ENCODE data around the gene LARGE2. TPM values are rescaled to one million over a fixed set of nuclear protein-coding genes. Genes with fewer than 3 reads are reported as not detected.

The LARGE2 gene
- total RNA-seq, 1 experiment from 2014 or later = 108 TPM

DNA sequence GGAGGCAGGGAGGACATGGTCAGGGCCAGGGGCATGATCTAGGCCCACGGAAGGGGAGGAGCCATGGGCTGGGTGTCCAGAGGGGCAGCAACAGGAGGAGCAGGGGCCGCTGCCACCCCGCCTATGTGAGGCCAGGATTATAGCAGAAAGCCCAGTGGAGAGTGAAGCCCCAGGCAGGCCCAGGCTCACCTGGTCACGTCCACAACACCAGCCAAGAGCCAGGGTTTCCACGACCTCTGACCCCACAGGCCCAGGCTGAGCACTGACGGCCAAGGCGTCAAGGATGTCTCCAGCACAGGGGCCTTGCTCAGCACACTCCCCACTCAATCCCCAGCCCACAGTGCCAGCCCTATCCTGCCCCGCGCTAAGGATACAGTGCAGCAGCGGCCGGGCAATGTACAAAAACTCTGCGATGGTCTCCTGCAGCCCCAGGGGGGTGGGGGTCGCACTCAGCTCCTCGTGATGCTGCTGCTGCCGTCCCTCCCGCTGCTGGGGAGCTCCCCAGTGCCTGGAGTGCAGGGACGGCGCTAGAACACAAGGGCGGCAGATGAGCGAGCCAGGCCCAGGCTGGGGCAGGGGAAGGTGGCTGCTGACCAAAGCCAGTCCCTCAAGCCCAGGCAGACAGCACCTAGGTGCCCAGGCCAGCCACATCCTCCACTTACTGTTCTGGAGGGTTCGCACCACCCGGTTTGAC lies 8.4 kb upstream of the LARGE2 start:
- H3K4me2 ChIP-seq (ENCODE audit: insufficient read depth, insufficient read length, low read length) = no peak overlapping the region
- no CpG with 5 or more reads among the region's 22 CpGs for WGBS (ENCODE audit: extremely low coverage, insufficient read length, low lambda C conversion rate)
- no peak overlapping the region for H3K14ac ChIP-seq (ENCODE audit: insufficient read depth, low read length)
- H3K23ac ChIP-seq (ENCODE audit: insufficient read length, low read depth, low read length) = no peak overlapping the region
- no peaks in the 10 kb centered on the region for H3K79me2 ChIP-seq (ENCODE audit: insufficient read depth, low read length)
- DNase-seq = no peak
- H3K4me3 Mint-ChIP-seq = no peak overlapping the region
- H4K5ac ChIP-seq (ENCODE audit: insufficient read length, low read depth, low read length) = no peak overlapping the region
- peaks cover 3% of the 10 kb centered on the region for H3K23me2 ChIP-seq (ENCODE audit: insufficient read length, low read depth, low read length, poor library complexity, severe bottlenecking)
- no peaks in the 10 kb centered on the region for H3K9me3 ChIP-seq (ENCODE audit: control insufficient read depth, low read depth, low read length)
- no peak overlapping the region for H2BK5ac ChIP-seq (ENCODE audit: insufficient read length, low read length)
- no peak overlapping the region for H4K91ac ChIP-seq (ENCODE audit: insufficient read length, low read depth, low read length)
- no peak overlapping the region for H2BK12ac ChIP-seq (ENCODE audit: insufficient read length, low read depth, low read length)
- no peak overlapping the region for H2BK20ac ChIP-seq (ENCODE audit: low read depth, low read length, poor library complexity, severe bottlenecking)
- no peak overlapping the region for H3K27ac Mint-ChIP-seq
- no peaks in the 10 kb centered on the region for H3K27me3 ChIP-seq (ENCODE audit: insufficient read depth, low read length)
- H2AFZ ChIP-seq (ENCODE audit: low read length) = no peak overlapping the region
- H3T11ph ChIP-seq (ENCODE audit: low read length) = no peak overlapping the region
- no peaks in the 10 kb centered on the region for H3K9me3 Mint-ChIP-seq
- H3K18ac ChIP-seq (ENCODE audit: insufficient read length, low read depth, low read length) = no peak overlapping the region
- no peaks in the 10 kb centered on the region for H3K79me1 ChIP-seq (ENCODE audit: insufficient read depth, low read depth, low read length, poor library complexity, severe bottlenecking)
- no peak overlapping the region for H2BK15ac ChIP-seq (ENCODE audit: low read depth, low read length)
- H2BK120ac ChIP-seq (ENCODE audit: low read depth, low read length, poor library complexity, severe bottlenecking) = no peak overlapping the region
- H3K9ac ChIP-seq (ENCODE audit: extremely low read depth, insufficient read length, low read length) = no peak overlapping the region
- TF ChIP-seq, protein P1, sequence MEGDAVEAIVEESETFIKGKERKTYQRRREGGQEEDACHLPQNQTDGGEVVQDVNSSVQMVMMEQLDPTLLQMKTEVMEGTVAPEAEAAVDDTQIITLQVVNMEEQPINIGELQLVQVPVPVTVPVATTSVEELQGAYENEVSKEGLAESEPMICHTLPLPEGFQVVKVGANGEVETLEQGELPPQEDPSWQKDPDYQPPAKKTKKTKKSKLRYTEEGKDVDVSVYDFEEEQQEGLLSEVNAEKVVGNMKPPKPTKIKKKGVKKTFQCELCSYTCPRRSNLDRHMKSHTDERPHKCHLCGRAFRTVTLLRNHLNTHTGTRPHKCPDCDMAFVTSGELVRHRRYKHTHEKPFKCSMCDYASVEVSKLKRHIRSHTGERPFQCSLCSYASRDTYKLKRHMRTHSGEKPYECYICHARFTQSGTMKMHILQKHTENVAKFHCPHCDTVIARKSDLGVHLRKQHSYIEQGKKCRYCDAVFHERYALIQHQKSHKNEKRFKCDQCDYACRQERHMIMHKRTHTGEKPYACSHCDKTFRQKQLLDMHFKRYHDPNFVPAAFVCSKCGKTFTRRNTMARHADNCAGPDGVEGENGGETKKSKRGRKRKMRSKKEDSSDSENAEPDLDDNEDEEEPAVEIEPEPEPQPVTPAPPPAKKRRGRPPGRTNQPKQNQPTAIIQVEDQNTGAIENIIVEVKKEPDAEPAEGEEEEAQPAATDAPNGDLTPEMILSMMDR (conservative IDR thresholded peaks at IDR 0.05) = no peak
- no peak overlapping the region for H4K8ac ChIP-seq (replicated peaks; ENCODE audit: insufficient read length, low read depth, low read length)
- no peak overlapping the region for H3K56ac ChIP-seq (ENCODE audit: insufficient read length, low read depth, low read length)
- H3K4me1 ChIP-seq (ENCODE audit: insufficient read depth, low read length) = no peaks in the 10 kb centered on the region
- peaks cover 5 to 40% (median 29%) of the 10 kb centered on the region in 3 experiments; a peak in 6 of 7 replicates for H3K36me3 Mint-ChIP-seq (ENCODE audit: insufficient read depth in 1 of 3, low read depth in 3 of 3)
- H3K27ac ChIP-seq (ENCODE audit: insufficient read length, low read depth, low read length) = no peak overlapping the region
- no peak overlapping the region for H3K4ac ChIP-seq (ENCODE audit: low read depth, low read length)
- H3K4me1 Mint-ChIP-seq = peaks cover 5 to 11% of the 10 kb centered on the region in 2 experiments
- H3K27me3 Mint-ChIP-seq (ENCODE audit: low read depth) = no peaks in the 10 kb centered on the region
- H2AK5ac ChIP-seq (ENCODE audit: insufficient read length, low read length) = no peak overlapping the region
- no peaks in the 10 kb centered on the region for H4K20me1 ChIP-seq (ENCODE audit: control insufficient read depth, insufficient read depth, insufficient read length)
